Suppressor macrophage treated with lipopolysaccharide for 4 hours (primary cell): Measurements from ENCODE around the gene SGCD.

Source experiments
- DNase-seq: peaks from one replicate; pipeline ENCODE4 v3.0.0-alpha.2; 2020

The SGCD gene

DNA sequence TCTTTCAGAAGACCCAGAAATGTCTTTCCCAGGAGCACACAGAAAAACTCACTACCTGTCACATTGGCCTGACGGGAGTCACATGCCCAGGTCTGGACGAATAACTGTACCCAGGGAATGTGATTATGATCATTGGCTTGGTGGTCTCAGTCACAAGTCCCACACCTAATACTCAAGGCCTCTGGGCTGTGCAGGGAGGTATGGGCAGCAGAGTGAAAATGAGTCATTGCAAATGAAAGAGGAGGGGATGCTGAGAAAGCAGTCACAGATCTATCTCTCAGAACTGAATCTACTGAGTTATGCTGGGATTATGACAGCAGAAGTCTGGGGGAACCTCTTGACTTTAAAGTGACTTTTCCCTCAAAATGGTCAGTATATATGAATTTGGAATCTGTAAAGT, 36.9 kb downstream of the SGCD start:
- no peak for DNase-seq

DNA sequence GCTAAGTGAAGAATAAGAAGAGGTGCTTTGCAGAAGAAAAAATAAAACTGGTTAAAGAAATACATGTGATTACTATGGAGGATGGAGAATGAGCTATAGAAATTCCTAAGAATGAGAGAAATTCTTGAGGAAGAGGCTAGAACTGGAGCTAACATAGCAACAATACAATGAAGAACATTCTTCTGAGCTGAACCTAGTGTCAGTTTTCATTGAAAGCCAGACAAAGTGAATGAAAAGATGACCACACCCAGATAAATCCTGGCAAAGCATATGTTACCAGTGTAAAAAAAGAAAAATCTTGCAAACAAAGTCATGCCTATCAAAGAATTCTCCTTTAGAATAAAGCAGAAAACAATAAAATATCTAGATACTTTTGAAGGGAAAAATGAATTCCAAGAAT, 39.6 kb downstream of the SGCD start:
- DNase-seq, result no peak

DNA sequence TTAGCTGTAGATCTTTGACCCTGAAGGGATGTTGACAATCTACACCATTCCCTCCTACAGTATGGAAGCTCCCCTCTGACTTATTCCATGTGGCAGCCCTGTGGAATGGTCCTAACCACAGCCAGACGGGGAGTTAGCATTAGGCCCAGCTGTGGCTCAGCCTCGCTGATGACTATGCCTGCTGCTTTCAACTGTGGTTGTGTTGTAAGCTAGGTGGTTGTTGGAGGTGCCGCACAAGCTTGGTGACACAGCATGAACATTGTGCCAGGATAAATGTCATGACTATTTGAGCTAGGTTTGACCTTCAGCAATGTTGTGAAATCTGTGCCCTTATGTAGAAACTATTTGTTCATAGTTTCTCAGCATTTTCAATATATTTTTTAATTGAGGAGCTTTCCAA, 40.6 kb downstream of the SGCD start:
- no peak for DNase-seq

DNA sequence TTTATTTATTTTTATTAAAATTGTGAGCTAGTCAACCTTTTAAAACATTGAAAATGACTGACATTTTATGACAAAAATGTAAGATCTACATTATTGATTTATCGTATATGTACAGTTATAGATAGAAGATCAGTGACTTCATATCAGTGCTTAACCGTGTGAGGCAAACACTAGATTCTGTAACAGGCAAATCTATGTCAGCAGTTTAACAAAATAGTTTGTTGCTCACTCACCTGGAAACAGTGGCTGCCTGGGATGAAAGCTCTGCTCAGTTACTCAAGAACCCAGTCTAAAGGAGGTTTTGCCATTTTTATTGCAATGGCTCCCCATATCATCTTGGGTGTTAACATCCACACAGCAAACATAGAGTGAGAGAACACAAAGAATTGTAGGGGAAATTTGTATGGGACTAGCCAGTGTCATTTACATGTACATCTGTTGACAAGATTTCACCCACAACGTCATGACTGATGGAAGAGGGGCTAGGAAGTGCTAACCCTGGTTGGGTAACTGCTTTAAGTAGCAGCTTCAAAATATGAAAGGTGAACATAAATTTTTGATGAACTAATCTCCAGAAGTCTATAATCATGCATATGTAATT, 49.0 kb downstream of the SGCD start:
- no peak for DNase-seq

DNA sequence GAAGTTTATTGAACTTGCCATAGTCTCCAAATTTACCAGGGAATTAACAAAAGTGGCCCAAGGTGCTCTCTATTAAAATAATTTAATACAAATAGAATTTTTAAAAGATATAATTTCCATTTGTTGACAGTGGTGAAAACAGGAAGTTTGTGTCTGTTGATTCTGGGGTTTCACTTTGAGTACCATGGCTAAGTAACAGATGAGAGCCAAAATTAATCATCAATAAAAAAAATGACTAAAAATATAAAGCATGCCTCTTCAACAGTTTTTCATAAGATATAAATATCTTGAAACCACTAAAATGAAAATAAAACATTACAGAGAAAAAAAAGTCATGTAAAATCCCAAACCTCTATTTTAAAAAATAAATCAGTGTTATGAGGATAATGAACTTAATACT, 49.8 kb downstream of the SGCD start:
- no peak for DNase-seq

DNA sequence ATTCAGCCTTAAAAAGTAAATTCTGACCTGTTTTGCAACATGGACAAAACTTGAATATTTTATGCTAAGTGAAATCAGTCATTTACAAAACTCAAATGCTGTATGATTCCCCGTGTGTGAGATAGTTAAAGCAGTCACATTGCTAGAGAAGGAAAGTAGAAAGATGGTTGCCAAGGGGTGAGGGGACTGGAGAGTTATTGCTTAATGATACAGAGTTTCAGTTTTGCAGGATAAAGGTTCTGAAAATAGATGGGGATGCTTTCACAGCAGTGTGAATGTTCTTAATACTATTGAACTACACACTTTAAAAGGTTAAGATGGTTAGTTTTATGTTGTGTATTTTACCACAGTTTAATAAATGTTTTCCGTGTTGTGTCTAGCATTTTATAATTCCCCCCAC, 51.2 kb downstream of the SGCD start:
- DNase-seq, result no peak

DNA sequence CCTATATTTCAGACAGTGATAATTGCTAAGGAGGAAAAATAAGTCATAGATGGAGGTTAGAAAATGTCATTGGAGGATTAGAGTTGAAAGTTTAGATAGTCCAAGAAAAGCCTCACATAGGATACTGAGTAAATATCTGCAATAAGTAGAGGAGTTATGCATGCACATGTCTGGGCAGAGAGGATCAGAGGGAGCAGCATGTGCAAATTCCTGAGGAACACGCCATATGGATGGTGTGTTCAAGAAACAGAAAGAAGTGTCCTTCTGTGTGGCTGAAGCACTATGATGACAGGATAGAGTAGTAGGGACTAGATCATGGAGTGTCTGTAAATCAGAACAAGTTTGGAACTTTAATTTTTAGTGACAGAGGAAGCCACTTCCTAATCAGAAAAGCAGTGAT, 52.2 kb downstream of the SGCD start:
- no peak for DNase-seq

DNA sequence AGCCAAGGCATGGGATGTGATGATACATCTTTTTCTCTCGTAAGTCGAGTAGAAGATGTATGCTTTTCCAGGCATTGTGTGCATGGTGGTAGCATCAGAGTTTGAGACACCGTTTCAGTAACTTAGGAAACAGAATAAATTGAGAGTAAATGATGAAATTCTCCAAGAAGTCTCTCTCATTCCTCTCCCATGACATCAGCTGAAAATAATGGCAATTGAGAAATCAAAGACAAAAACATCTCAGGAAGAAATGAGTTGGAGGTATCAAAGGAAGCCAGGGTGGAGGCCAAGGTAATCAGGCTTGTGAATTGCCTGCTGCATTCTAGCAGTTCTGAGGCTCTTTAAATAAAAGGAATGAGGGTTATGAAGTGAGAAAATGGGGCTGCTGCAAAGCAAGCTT, 53.9 kb downstream of the SGCD start:
- DNase-seq, result no peak

DNA sequence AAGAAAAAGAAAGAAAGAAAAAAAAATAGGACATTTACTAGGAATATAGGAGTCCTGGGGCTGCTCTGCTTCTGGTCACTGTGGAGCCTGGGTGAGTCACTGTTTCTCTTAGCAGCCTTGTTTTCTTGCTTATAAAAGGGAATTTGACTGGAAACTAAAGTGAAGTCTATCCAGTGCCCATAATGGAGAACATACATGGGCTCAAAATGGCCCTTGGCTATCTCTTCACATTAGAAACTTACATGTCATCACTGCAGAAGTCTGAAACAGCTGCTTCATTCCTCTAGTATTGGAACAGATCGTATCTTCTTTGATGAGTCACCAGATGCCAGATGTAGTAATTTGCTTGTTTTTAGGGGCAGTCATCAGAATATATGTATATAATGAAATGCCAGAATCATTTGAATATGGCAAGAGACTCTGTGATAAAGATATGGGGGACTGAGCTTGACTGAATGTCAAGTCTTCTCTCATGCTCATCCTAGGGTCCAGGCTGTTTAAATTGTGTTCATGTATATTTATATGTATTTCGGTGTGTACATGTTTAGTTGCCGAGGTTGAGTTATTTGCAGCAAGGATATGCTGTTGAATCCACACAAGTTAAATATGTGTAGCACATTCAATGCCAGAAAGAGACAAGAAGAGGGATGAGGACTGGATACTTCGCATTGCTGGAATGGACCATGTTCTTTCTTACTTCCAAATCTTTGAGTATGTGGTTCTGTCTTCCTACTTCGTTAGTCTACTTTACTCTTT, 56.7 kb downstream of the SGCD start:
- DNase-seq, result no peak

DNA sequence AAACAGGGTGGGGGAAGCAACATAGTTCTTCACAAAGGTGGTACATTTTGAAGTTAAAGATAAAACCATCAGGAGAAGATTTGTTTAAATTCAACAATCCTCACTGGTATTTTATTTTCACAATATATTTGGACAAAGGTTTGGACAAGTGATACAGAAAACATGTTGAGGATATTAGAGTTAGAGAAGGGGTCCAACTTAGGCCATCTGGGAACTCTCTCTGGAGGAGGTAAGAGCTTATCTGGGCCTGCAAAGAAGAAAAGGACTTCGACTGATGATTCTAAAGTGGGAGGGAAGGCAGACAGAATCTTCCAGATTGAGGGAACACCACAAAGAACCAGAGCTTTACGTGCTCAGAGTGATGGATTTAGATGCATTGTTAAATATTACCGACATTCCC, 58.5 kb downstream of the SGCD start:
- no peak for DNase-seq

DNA sequence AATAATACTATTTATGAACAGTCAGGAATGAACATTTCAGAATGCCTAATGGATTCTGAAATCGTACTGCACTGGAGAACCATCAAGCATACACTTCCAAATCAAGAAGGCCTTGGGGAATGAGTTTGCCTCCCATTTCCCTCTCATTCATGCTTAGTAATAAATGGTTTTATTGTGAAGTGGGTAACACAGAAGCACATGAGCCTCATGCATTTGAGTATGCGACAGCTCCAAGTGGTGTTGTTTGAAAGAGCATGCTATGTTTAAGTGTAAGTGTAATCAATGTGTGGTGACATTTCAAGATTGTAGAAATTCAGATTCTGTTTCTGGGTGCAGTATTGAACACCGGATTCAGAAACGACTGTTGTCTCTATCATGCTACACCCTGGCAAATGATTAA, 60.0 kb downstream of the SGCD start:
- DNase-seq, result no peak

DNA sequence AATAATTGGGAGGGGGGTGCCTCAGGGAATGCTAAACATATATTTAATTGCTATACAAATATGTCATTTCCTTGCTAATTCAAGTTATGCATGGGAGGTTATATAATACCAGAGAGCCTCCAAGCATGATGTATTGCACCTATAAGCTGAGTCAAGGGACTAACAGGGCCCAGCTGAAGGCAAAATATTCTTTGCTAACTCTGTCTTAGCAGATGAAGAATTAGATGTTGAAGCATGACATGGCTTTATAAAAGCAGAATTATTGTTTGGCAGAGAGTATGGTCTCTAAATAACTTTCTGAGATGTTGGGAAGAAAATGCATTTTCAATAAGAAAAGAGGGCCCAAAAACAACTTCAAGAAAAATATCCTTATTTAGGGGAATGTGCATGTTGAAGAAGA, 60.4 kb downstream of the SGCD start:
- no peak for DNase-seq

DNA sequence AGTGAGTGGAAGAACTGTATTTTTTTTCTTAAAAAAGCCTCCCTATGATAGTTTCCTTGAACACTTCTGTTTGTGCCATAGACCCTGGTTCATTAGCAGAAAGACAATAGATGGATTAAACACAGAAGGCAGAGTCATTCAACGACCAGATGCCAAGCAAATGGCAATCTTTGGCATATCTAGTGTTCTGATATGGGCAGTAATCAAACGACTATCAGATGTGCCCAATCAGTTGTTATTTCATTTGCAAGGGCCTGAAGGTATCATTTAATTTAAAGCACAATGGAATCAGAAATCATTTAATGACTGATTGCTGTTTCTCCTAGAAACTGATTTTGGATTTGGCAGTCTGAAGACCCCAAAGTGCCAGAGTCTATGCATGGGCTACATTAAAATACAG, 61.3 kb downstream of the SGCD start:
- no peak for DNase-seq

DNA sequence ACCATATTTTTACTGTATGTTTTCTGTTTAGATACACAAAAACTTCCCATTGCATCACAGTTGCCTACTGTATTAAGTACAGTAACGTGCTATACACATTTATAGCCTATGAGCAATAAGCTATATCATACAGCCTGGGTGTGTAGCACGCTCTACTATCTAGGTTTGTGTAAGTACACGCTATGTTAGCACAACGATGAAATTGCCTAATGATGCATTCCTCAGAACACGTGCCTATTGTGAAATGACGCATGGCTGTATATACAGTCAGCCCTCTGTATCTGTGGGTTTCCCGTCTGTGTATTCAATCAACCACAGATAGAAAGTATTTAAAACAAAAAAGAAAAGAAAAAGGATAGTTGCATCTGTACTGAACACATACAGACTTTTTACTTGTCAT, 64.2 kb downstream of the SGCD start:
- DNase-seq, result no peak

DNA sequence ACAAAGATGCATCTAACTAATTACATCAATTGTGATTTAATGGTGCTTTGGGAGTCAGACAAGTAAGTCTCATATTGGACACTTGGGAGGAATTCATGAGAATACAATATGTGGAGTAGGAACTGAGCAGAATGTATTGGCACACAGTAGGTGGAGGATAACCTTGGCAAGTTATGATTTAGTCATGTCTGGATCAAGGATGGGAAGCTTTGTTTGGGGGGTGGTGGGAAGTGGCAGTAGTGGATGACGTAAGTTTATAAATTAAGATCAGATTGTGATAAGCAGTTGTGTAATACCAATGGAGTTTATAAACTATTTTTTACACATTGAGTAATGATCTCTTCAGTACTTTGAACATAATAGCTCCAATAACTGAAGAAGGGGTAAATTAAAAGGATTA, 67.0 kb downstream of the SGCD start:
- DNase-seq, result no peak

DNA sequence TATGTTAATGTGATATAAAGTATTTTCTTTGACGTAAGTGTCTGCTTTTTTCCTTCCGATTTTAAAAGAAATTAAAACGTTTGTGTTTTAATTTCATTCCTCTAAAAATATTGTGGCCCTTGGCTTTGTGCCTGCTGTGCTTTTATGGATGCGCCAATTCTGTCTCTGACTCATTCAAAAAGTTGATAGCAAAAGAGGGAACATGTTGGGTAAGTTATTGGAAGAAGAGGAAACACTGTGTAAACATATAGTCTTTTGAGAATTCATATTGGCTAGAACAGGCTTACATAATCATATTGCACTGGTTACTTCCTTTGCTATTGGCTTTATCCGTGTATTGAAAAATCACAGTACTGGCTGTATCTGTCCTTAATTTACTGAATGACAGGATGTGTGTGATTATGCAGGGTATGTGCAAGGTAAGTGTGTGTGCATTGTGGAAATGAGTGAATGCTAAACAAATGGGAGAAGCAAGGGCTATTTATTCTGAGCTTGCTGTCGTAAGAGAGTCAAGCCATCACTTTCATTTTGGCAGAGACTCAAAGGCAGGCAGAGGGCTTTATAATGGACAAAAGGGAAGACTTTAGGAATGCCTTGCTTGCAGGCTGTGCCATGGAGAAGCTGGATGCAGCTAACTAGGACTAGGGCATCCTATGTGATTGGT, 67.8 kb downstream of the SGCD start:
- no peak for DNase-seq

DNA sequence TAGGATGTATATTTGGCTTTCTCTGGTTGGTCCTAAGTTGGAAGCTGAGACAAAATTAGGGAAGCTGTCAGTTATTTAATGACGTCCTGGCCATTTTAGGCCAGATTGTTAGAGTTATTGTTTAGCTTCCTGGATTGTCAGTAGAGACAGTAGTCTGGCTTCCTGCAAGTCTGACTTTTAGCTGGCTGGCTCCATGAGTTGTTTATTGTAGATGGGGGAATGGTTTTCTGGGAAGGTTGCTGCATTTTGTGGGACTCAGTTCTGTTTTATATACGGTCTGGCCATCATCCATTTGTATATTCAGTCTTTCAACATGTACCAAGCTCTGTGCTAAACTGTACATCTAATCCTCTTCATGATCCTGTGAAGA, 68.3 kb downstream of the SGCD start:
- no peak for DNase-seq

DNA sequence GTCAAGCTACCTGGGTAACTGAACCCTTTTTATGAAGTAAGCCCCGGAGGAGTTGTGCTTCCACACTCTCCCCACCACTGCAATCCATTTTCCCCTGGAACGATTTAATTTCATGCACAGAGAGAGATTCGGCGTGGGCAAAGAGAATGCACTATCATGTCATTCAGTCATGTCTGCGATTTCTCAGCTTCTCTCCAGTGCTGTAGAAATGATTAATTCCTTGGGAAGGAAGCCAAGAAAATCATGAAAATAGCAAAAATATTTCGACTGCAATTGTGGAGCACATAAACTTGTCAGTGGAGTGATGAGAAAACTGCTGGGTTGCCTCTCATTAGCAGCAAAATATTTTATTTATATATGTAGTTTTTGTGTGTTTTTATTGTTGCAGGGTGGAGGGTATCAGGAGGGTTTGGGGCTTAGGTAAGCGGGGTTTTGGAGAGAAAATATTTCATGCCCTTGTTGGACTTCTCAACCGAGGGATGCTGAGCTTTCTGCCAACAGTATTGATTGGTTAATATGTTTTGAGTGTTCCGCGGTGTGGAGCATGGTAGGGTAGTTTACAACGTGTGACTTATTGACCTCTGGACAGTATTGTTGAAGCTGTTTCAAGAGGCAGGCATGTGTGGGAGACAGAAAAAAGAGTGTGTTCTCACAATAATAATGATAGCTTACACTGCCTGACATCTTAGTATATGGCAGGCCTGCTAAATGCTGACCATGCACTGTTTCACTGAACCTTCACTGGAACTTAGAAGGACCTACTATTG, 69.3 kb downstream of the SGCD start:
- no peak for DNase-seq

DNA sequence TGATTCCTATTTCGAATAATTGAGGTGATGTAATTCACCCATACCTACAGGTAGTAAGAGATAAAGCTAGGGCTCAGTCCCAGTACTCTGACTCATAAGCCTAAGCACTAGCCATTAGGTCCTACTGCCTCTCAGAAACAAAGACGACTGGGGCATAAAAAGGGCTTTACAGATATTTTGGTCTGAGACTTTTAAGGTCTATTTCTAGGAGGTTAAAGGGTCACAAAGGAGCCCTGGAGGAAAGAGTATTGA, 69.8 kb downstream of the SGCD start:
- no peak for DNase-seq

DNA sequence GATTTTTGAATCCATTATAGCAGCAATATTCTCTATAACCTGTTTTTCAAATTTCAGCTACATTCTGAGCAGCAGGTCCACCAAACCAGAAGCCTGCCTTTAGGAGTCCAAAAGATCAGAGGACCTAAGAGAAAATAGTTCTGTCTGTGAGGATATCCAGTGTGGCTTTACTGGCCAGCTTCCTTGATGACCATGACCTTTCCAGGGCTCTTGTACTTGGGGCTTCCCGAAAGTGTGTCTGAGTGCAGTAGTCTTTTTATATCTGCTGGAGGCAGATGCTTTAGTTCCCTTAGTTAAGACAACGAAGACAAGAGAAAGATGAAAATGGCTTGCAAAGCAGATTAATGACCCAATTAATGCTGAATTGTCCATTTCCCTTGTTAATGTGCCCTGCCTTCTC, 72.4 kb downstream of the SGCD start:
- DNase-seq, result no peak

DNA sequence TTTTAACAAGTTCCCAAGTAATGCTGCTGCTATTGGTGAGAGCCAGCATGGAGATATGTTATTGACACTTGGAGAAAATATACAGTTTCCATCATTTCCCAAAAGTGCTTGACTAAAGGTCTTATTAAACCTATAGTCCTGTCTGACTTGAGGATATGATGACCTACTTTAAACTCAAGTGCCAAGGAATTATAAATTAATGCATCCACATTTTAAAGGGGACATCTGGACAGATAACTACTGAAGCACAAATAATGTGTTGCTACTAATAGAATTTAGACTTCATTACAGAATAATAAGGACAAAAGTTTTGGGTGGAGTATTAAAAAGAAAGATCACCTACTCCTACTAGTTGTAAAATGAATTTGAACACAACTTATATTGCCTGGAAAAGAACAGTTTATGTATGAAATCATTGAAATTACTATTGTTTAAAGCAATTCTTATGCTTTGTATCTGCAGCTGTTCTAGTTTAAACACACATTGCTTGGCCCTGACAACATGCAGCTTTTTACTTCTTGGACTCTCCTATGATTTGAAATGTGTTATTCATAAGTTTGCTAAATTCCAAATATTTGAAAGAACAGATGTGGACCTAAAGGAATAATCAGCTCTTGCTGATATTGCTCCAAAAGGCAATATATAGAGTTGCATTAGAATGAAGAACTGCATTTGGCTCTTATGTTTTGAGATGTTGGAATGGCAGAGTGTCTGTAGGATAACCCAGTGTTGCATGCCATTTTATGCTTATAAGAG, 73.4 kb downstream of the SGCD start:
- DNase-seq, result no peak

DNA sequence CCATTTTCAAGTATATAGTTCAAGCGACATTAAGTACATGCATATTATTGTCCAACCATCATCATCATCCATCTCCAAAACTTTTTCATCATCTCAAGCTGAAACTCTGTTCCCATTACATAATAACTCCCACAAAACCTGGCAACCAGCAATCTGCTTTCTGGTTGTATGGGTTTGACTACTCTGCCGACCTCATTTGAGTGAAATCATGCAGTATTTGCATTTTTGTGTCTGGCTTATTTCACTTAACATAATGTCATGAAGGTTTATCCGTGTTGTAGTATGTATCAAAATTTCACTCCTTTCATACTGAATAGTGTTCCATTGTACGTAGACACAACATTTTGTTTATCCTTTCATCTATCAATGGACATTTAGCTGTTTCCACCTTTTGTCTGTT, 74.8 kb downstream of the SGCD start:
- DNase-seq, result no peak

DNA sequence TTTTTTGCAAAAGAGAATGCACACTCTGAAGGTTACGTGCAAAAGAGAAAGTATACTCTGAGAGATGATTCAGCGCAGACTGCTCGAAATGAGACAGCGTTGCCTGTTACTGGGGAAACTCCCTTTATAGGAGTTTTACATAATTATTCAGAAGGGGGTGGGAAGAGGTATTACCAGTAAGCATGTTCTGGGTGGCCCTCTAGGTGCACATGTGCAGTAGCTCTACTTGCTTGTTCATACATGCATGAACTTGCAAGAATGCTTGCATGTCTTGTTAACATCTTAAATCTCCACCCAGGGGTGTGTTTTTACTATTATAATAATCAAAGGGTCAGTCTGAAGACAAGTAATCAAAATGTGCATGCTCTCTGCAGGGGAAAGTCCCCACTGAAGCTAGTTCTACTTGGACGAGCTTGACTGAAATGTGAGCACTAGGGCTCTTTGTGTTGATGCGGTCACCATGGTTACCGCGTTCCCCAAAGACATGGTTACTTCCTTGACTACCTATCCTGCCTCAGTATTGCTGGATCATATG, 75.5 kb downstream of the SGCD start:
- no peak for DNase-seq
